GM21576 (cell line): ENCODE data around the gene PITPNC1.
"Not testable (repeated sequence)": the region's sequence is repeated elsewhere in the genome, so short reads cannot be mapped to it uniquely, and the experiment has no call there.

Experiments used
- ATAC-seq: cut with Tn5 transposase; IDR thresholded peaks from one replicate; pipeline ENCODE4 v1.9.1; 2021; ENCODE audit warnings: mild to moderate bottlenecking, moderate library complexity; ENCODE audit not compliant: unreplicated experiment

PITPNC1 gene

DNA sequence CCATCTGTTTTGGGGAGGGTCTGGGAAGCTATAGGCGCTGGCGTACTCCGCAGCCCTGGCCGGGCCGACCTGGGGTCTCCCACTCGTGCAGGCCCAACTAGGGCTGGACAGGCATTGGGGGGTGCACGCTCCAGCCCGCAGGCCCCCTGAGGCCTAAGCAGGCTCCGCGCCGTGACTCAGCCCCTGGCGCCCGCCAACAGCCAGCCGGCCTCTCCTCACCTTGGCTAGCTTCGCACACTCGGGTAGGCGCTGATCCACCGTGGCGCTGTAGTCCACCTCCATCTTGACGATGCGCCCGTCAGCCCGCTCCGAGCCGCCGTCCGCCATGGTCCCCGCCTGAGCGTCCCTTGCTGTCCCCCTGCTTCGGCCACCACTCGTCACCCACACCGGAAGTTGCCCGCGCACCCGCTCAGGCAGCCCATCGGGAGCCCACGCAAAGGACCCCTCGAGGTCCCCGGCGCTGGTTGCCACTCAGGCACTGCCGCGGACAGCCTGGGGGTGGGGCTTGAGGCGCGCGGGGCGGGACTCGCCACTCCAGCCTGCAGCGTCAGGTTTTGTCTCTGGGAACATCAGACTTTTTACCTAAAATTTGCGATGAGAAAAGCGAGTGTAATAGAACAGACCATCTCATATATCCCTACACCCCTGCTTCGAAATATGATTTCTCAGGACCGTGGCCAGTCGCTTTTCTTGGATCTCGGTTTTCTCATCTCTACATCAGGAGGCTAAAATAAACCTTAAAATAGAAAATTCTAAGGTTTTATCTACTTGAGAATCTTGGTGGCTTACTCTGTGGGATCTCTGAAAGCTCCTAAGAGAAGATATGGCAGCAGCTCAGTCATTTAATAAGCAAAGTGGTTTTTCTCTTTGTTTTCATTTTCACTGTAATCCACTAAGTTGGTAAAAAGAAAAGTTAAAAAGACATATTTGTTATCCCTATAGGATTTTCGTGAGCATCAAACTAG, 10.6 kb upstream of the PITPNC1 start, which contains the start of gene PSMD12:
PSMD12 (minus strand) TSS at position 385 of the 965 bp plus-strand sequence; CDS start at position 327, 58 bp downstream.
- peak; percentile 87 for ATAC-seq

DNA sequence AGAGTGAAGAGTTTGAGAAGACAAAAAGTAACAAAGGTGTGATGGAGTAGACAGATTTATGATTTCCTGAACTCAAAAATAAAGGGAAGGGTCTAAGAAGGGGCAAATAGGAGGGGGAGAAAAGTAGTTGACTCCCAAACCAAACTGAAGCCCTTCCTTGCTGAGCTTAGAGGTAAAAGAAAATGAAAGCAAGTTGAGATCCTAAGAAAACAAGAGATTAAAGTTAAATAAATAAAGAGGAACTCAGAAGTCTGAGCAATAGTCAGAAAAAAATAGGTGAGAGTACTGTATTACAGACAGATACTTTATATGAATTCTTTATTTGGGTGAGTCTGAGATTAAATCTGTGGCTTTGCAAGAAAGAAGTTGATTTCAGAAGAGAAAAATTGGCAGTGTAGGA, 7.4 kb upstream of the PITPNC1 start:
- ATAC-seq: no peak

DNA sequence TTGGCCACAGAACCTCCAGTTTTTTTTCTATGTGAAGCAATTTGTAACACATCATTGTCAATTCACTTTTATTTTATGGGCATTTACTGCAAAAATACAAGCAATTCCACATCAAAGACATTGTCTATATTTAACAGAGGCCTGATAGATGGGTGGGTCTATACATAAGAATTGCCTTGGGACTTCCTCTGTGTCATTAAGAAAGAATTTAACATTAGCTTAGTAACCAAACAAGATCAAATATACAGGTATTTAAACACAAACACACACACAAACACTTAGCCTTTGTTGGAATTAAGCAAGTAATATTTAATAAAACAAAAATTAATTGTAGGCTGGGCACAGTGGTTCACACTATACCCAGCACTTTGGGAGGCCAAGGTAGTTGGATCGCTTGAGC, 4.3 kb upstream of the PITPNC1 start:
- ATAC-seq: no peak

DNA sequence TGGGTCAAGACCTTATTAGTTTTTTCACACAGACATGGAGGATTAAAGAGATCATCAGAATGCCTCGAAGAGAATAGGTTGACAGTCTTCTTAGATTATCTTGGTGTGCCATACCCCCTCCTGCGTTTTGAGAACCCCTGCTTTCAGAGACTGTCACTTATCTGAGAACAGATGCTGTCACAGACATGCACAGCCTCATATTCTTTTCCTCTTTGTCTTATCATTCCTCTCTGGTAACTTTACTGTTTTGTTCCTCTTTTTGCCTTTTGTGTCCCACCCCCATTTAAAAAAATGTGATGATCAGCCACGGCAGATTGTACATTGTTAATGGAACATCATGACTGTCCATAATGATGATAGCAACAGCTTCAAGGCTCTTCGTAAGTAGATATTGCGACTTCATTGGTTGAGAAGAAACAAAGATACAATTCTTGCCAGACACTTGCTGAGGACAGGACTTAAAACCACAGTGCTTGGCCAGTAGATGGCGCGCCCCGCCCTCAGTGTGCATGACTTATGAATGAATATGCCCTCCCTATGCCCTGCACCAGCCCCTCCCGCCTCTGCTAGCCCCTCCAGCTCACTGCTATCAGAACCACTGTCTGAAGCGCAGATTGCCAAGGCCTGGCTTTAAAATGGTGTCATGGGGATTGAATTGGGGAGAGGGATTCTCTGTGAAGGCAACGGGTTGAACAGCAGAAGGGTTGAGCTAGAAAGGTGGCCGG, 2.6 kb upstream of the PITPNC1 start:
- ATAC-seq: peak; percentile 36

DNA sequence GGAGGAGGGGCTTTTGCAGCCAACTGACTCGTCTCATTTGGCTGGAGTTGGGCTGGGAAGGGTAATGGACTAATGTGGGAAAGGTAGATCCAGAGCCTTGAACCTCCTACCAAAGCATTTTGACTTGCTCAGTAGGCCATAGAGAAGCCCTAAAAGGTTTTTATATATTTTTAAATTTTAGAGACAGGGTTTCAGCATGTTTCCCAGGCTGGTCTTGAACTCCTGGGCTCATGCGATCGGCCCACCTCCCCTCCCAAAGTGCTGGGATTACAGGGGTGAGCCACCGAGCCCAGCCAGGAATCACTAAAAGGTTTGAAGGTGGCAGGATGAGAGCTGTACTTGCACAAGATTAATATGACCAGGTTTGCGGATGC, 2.0 kb upstream of the PITPNC1 start:
- no peak for ATAC-seq

DNA sequence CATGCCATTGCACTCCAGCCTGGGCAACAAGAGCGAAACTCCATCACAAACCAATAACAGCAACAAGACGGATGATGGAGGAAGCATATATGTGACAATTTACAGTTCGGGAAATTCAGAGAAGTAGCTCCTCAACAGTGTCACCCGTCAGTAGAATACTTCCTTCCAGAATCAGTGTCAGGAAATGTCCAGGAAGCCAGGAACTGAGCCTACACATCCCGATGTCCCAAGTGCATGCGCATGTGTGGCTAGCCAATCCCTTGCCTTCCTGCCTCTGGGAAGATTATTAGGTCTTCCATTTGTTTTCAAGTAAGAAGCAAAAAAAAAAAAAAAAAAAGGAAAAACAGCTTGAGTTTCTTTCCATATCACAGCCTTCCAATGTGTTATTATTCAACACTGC, 1.4 kb upstream of the PITPNC1 start:
- no peak for ATAC-seq

DNA sequence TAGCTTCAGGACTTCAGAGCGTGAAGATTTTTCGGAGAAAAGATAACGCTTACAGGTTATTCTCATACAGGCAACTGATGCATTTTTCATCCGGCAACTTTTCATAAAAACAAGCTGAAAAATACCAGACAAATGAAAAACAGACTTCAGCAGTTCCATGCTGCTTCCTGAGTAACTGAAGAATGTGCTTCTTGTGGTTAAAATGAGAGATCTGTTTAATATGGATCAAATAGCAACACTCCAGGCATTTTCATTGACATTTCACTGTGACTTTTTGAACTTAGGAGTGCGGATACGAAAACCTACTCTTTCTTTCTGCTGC, 705 bp upstream of the PITPNC1 start:
- no peak for ATAC-seq

DNA sequence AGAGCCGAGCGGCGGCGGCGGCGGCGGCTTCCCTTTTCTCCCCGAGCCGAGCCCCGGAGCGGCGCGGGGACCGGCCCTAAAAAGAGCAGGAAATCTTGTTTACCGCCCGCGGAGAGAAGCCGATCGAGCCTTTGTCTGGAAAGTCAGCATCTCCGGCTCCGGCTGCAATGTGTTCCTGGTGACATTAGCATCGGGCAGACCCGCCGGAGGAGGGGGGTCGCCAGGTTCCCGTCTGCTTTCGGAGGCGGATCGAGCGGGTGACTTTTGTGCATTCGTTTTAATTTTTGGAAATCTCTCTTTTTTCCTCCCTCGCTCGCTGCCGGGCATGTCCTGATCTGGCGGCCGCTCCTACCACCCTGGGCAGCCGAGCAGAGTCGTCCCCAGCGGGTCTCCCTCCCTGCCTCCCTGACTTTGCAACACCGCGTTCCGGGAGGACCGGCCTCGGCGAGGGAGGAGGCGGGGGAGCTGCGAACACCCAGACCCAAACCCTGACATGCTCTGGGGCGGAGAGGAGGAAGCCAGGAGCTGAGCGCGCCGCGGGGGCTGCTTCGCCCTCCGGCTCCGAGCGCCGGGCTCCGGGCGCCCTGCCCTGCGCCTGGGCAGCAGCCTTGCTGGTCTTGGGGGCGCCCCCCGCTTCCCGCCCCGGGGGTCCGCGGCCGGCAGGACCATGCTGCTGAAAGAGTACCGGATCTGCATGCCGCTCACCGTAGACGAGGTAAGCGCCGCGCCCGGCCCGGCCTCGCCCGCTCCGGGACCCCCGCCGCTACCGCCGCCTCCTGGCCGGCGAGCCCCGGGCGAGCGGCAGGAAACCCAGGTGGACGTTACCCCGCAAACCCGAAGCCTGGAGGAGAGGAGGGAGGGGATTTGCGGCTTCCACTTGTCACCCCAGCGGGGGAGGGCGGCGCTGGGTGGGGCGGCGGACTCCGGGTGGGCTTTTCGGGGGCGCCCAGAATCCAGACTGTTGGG, 690 bp downstream of the PITPNC1 start:
- peak; percentile 13 for ATAC-seq

DNA sequence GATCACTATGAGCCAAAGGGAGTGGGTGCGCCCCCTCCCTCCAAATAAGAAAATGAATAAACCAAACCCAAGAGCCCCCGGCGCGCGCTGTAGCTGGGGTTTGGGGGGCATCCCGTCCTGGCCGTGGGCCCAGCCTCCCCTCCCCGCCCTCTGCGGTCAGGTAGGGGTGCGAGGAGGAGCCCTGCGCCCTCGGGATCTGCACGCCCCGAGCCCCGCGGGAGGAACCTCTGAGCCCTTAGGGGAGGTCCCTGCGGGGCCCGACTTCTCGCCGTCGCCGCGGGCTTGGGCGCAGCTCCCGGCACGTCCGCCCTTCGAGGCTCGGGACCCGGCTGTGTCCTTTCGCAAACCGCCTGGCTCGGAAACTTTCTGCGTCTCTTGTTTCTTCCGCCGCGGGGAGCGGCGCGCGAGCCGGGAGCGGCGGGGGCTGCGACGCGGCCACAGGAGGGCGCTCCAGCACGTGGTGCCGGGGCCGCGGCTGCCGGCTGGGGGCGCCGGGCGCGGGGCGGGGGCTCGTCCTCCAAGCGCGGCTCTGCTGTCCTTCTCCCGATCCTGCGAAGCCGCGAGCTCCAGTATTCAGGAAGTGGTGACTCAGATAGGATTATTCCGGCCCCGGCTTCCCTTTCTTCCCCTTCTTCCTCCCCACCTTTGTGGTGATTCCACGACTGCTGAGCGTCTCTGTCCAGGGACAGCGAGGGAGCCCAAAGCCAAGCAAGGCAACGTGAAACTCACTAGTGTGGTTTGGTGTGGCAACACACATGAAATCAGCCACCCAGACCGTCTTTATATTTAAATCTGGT, 1.6 kb downstream of the PITPNC1 start:
- peak; percentile 38 for ATAC-seq

DNA sequence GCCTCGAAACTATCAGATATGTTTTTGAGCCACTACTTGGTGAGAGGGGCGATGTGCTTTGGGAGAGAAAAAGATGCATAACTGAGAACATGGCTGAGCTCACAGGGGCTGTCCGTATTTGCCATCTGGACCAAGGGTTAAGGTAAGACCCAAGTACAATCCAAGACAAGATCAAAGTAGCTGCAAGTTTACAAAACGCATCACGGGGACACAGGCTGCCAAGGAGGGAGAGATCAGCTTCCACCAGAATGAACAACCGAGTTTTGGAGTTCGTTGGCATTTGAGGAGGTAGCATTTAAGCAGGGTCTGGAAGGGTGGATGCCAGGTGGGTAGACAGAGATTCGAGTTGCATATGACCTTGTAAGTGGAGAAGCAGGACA, 2.2 kb downstream of the PITPNC1 start:
- ATAC-seq: no peak

DNA sequence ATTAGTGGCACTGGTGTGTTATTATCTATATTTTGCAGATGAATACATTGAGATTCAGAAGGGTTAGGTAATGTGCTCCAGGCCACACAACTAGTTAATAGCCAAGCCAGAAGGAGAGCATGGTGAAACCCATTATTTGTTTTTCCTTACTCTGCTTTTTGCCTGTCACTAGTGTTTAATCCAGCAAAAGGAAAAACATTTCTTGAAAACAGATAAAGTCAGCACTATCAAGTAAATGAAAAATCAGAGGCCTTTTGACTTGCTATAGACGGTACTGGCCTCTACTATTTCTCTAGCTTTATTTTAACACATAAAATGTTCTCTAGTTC, 4.8 kb downstream of the PITPNC1 start:
- ATAC-seq: no peak

DNA sequence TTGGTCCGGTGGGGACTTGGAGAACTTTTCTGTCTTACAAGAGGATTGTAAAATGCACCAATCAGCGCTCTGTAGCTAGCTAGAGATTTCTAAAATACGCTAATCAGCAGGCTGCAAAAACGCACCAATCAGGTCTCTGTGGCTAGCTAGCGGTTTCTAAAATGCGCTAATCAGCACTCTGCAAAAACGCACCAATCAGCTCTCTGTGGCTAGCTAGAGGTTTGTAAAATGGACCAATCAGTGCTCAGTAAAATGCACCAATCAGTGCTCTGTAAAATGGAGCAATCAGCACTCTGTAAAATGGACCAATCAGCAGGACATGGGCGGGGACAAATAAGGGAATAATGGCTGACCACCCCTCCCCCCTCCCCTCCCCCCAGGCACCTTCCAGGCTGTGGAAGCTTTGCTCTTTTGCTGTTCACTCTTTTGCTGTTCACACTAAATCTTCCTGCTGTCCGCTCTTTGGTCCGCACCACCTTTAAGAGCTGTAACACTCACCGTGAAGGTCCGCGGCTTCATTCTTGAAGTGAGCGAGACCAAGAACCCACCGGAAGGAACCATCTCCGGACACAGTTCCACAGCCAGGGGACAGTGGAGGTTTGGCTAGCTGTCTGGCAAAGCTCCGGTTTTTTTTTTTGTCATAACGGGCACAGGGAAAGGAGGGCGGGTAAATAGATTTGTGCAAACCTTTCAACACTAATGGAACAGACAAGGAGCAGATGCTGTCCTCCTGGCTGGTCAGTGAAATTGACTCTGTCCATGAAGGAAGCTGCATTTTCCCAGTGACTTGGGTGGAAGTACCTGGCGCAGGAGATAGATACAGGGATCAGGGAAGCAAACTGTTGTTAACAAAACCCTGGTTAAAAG, 8.3 kb downstream of the PITPNC1 start:
- no peak for ATAC-seq

DNA sequence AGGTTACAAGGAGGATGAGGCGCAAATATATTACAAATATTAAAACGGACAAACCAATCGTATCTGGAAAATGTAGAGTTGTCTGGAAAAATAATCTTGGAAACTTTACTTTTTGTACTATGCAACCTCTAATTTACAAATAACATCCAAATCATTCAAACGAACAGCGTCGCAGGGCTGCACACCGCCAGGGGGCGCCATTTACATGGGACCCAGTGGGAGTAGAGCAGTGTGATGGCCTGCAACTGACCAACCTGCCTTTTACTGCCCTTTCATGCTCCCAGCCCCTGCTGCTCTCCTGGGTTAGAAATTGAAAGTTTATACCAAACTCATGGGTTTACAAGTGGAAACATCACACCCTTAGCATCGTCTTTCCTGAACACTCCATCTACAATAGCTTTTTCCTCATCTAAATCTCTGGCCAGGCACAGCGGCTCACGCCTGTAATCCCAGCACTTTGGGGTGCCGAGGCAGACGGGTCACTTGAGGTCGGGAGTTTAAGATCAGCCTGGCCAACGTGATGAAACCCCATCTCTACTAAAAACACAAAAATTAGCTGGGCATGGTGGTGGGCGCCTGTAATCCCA, 10.0 kb downstream of the PITPNC1 start:
- ATAC-seq: no peak

DNA sequence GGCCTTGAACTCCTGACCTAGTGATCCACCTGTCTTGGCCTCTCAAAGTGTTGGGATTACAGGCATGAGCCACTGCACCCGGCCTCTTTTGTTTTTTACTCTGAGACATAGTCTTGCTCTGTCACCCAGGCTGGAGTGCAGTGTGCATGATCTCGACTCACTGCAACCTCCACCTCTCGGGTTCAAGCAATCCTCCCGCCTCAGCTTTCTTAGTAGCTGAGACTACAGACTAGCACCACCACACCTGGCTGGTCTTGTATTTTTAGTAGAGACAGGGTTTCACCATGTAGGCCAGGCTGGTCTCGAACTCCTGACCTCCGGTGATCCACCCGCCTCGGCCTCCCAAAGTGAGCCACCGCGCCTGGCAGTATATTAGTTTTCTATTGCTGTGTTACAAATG, 11.5 kb downstream of the PITPNC1 start:
- not testable (repeated sequence) for ATAC-seq

DNA sequence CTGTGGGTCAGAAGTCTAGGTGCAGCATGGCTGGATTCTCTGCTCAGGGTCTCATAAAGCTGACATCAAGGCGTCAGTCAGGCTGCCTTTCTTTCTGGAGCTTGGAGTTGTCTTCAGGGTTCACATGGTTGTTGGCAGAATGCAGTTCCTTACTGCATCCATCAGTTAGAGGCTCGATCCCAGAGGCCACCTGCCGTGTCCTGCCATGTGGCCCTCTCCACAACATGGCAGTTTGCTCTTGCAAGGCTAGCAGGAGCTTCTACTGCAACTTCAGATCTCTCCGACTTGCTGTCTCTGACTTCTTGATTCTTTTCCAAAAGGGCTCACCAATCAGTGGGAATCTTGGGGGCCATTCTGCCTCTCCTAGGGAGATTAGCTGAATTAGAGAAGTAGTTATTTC, 11.9 kb downstream of the PITPNC1 start:
- ATAC-seq: no peak

DNA sequence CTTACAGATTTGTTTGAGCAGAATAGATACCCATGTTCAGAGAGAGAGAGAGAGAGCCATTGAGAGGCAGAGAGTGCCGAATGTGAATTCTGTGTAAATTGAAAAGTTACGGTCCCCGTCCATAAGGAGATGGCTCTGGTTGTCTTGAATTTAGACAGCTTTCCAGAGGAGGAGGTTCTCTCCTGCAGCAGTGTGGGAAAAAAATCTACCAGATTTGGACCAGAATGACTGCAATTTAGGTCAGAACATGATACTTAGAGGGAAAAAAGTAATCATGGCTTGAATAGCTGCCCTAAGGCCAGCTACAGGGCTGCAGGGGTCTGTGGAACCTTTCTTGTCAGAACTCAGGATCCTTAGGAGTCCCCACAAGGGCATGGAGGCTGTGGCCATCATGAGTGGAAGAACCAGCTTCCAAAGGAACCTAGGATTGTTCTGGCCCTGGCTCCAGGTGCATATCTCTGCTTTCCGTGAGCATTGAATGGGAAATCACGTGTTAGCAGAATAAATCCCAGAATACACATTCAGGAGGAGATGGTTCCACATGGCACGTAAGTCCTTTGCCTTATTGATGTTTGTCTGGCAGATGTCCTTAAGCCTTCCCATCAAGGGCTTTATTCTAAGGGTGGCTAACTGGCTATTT, 13.0 kb downstream of the PITPNC1 start:
- no peak for ATAC-seq

DNA sequence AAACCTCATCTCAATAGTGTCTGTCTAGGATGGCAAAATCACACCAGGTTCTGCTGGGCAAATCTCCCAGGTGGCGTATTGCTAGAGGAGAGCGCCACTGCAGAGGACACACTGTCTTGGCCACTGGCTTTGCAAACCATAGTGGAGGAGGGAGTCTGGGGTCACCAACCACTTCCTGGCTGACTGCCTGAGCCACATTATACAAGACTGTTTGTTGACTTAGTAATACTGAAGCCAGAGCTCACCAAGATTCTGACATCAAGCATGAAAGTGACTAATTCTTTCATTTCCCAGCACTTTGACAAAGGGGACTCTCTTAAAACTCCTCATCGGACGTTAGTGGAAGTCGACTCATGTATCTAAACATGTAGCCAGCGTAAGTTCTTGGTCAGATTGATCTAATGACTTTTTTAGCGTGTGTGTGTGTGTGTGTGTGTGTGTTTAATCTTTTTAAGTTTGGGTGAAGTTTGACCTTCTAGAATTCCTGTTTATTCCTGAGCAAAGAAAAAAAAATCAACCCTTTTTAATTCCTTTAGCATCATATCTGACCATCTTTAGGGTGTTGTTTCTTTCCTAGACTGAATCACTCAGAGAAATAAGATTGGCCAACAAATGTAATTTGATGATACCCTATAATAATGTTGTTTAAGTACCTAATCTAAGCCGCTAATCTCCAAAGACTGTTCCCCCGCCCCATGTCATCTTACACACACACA, 13.7 kb downstream of the PITPNC1 start:
- peak; percentile 83 for ATAC-seq

DNA sequence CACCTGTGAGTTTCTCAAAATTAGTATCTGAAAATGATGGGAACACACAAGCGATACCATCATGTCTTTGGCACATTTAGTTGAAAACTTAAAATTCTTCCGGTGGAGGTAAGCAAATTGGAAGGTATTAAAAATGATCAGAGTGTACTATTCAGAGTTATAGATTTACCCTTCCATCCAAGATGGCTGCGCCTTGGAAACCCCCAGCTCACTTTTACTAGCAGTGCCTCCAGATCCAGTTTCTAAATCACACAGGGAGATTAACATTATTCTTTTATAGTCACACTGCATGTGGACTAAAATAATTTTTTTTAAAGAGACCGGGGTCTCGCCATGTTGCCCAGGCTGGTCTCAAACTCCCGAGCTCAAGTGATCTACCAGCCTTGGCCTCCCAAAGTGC, 15.0 kb downstream of the PITPNC1 start:
- ATAC-seq: no peak
